HG03565 (cell line): ENCODE results near the gene KIF1A.

ENCODE experiments used
- ATAC-seq: cut with Tn5 transposase; IDR thresholded peaks from one replicate; pipeline ENCODE4 v1.9.1; 2021; ENCODE audit warnings: mild to moderate bottlenecking, moderate library complexity; ENCODE audit not compliant: unreplicated experiment

Gene KIF1A

DNA sequence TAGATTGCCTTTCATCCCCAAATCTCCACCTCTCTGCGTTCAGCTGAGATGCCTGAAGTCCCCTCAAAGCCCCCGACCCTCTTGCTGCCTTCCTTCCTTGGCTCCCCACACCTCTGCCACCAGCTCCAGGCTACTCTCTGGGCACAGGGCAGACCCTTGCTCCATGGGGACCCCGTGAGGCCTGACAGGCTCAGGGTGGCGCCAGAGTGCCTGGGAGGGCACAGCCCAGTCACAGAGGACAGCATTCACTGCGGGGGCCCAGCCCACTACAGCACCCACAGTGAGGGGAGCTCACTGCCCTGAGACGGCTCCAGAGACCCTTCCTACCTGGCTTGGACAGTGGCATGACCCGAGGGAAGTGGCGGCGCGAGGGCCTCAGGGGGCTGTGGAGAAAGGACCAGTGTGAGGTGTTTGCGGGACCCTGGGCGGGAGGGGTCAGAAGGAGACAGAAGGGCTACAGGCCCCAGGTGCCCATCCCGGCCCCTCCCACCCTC lies 77.4 kb downstream of the KIF1A start:
- no peak for ATAC-seq

DNA sequence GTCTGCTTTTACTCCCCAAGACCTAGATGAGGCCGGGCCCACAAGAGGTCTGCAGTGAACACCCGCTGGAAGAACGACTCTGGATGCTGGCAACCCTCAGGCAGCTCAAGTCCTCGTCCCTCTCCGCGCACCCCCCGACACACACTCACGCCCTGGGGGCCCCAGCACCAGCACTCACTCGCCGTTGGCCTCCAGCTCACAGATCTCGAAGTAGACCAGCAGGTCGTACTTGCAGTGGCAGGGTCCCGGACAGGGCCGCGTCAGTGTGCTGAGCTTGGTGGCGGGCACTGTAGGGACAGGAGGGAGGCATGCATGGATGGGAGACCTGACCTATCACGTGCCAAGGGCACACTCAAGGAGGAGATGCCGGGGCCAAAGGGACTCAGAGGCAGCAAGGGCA lies 78.9 kb downstream of the KIF1A start:
- ATAC-seq: no peak

DNA sequence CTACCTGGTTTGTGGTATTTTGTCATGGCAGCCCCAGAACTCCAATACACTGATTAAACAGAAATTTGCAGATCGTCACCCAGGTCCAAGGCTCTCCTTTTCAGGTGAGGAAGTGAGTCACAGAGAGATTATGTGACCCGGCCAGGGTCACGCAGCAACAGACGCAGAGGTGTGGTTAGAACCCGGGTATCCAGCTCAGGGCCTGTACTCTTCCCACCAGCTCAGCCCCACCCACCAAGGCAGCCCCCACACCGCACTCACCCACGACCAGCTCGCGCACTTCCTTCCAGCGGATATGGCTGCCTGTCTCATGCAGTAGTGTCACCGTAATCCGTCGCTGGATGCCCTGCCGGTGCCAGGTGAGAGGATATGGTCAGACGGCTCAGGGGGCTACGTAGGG lies 80.2 kb downstream of the KIF1A start:
- no peak for ATAC-seq

DNA sequence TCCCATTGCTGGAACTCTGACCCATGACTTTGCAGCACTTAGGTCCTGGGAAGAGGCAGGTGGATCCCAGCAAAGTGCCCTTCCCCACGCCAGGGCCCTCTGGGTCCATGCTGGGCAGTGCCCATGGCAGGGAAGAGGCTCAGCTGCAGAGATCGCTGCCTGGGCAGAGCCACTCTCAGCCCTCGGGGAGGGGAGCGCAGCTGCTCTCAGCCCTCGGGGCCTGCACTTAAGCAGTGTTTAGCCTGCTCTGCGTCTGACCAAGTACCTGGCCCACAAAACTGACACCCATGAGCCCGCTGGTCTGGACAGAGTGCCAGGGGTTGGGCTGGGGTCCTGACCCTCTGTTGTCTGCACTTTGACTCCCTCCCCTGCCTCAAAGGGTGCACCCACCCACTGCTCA lies 82.1 kb downstream of the KIF1A start:
- no peak for ATAC-seq

DNA sequence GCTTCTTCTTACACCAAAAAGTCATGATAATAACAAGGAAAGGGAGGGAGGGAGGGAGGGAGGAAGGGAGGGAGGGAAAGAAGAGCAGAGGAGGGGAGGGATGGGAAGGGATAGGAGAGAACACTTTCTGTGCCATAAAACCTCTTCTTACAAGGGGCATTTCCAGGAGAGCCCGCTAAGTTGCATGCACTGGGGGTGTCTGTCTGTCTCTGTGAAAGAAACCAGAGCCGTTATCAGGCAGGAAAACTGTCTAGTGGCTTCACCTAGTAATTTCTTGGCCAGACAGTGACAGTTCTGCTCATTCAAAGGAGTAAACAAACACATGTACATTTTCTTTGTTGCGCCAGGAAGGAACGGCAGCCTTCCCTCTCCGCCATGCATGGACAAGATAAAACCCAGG lies 82.5 kb downstream of the KIF1A start:
- no peak for ATAC-seq

DNA sequence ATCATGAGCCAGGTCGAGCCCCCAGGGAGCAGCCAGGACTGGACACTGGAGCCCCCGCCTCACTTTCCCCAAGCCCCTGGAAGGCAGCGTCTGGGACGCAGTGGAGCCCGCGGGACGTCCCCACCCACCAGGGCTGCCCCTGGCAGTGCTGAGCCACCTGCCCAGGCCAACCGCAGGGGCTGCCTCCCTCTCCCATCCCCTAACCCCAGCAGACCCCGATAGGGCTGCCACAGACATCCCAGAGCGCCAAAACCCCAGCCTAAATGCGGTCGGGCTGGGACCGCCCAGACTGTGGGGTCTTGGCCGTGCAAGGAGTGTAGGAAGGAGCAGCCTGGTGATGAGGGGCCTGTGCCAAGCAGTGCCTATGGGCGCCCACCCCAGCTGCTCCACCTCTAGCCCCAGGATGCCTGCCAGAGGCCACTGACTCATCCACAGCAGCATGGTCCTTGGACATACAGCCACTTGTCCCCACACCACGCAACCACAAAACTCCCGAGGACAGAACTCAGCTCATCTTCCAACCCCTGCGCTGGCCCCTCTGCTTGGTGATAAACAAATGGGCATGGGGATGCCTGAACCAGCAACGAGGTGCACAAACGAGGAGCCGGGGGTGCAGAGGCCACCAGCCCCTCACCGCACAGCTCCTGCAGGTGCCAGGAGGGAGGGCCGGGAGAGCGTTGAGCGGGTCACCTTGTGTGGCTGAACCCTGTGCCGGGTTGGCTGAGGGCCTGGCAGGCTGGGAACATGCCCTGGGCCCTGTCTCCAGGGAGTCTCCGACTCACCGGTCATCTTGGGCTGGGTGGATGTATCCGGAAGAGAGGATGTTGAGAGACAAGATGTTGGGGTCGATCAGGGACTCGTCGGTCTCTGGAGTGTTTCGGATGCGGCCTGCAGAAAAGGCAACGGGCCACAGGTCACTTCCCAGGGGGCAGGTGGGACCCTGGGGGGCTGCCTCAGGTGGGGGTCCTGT lies 83.5 kb downstream of the KIF1A start:
- ATAC-seq: no peak

DNA sequence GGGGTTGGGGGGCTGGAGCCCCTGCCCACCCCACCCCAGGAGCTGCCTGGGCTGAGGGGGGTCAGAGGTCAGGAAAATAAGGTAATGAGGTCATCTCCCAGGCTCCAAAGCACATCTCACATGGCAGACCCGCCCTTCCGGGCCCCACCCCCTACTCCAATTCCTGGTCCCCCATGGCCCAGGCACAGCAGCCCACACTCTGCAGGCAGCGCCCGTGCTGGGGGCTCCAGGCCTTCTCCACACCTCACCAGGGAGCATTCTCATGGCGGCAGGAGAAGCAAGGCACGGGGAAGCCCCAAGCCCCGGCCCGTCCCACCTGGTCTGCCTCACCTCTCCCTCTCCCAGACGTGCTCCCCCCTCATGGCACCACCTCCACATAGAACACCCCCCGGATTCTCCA lies 84.5 kb downstream of the KIF1A start:
- no peak for ATAC-seq

DNA sequence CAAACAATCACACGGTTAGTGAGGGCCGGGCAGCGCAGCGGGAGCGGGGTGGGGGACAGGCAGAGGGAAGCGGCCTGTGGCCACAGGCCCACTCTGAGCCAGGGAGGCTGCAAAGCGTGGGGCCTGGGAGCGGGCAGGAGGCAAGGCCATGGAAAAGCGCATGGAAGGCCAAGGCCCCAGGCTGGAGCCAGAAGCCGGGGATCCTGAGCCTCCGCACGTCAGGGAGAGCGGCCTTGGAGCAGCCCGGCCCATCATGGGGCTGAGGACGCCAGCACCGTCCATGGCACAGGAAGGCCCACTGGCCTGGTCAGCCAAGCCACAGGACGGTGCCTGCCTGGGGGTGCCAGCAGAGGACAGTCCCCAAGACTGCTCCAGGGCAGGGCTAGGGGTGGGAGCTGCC lies 85.3 kb downstream of the KIF1A start:
- ATAC-seq: no peak

DNA sequence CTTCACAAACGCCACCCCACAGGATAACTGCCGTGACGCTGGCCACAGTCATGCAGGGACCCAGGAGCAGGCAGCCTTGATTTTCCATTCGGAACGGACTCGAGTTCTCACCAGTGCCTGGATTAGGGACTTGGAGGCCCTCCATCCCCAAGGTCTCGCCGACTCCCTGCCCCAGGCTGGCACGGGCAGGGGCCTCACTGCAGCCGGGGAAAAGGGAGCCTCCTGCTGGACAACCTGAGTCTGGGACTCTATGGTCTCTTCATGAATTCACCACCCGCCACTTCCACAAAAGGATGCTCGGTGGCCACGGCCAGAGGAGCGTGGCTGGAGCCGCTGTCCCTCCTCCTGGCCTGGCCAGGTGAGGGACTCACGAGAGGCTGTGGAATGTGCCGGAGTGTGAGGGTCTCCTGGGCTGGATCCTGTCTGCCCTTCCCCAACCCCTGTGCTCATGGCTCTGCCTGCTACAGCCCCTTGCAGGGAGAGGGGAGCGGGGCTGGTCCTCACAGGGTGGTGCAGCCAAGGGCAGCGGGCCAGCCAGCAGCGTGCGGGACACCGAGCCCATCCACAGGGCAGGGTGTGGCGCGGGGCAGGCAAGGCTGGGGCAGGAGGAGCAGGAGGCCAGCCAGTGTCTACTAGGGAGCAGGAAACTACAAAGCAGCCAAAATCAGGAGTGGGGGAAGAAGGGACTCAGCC lies 86.1 kb downstream of the KIF1A start:
- no peak for ATAC-seq

DNA sequence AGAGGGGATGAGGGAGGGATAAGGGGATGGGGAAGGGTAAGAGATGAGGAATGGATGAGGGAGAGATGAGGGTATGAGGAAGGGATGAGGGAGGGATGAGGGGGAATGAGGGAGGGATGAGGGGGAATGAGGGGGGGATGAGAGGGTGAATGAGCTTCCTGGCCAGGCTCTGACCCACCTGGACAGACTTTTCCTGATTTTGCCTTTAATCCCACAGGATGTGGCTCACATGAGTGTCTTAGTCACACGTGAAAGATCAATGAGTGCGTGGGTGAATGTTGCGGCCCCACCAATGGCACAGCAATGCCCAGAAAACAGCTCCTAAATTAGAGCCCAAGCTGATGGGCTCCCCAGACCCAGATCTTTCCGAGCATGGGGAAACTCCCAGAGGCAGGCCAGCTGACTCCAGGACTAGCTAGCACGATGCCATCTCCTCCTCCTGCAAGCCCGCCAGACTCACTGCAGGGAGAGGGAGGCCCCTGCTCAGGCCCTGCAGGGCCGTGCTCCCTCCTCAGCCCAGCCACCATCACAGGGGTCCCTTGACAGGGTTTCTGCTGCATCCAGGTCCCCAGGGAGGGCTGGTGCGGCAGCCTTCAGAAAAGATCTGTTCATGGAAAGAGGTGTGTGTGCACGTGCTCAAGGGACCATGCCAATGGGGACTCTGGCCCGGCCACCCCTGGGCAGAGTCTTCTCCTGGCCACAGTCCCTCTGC lies 87.0 kb downstream of the KIF1A start:
- ATAC-seq: no peak

DNA sequence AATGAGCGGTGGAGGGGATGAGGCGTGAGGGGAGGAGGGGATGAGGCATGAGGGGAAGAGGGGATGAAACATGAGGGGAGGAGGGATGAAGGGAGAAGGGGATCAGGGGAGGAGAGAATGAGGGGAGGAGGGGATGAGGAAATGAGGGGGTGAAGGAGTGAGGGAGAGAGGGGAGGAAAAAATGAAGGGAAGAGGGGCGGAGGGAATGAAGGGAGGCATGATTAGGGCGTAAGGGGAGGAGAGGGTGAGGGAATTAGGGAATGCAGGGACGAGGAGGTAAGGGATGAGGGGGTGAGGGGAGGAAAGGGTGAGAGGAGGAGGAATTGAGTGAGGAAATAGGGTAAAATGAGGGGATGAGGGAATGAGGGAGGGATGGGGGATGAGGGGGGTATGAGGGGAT lies 87.8 kb downstream of the KIF1A start:
- no peak for ATAC-seq

DNA sequence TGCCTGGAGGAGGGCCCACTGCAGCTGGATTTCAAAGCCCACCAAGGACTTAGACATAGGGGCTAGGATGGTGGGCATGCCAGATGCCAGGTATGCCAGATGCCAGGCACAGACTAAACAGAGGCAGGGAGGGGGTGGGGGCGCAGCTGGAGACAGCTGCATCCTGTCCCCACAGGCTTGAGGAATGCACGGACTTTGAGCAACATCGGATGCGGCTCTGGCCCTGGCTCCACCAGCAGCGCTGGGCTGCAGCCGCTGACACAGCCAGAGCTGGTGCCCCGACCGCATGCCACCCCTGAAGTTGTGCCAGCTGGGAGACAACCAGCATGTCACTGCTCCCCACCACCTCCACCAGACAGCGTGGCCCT lies 88.9 kb downstream of the KIF1A start:
- no peak for ATAC-seq

DNA sequence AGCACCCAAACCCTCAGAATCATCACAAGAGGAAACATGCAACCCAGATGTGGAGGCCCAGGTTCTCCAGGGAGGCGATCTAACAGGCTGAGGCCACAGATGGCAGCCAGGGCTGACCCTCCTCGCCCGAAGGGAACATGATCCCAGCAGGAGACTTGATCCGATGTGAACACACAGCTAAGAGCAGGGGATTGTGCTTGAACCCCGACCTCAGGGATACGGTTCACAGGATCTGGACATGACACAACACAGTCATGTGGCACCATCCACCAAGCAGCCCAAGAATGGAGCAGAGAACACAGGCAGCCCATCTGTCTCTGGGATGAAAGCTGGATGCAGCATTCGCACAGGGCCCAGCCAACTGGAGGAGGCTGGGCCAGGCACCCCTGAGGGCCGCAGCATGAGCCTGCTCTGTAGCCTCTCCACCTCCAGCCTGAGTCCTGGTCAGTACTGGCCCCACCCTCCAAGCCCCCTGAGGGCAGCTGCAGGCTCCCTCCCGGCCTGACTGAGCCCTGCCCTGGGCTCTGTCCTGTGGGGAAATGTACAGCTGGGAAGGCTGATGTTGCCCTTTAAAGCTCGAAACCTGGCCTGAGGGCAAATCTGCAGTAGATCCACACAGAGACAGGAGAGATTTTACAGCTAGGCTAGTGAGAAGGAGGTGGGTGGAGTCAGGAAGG lies 89.4 kb downstream of the KIF1A start:
- no peak for ATAC-seq

DNA sequence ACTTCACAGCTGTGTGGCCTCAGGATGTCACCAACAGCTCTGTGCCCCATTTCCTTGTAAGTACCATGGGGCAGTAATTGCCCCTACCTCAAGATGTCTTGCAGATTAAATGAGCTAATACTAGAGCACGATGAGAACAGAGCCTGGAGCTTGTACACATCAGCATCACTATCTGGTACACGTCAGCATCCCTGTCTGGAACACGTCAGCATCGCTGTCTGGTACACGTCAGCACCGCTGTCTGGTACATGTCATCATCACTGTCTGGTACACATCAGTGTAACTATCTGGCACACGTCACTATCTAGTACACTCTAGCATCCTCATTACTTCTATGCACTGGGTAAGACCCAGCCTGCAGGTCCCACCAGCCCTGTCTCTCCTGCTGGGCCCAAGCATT lies 91.2 kb downstream of the KIF1A start:
- no peak for ATAC-seq

DNA sequence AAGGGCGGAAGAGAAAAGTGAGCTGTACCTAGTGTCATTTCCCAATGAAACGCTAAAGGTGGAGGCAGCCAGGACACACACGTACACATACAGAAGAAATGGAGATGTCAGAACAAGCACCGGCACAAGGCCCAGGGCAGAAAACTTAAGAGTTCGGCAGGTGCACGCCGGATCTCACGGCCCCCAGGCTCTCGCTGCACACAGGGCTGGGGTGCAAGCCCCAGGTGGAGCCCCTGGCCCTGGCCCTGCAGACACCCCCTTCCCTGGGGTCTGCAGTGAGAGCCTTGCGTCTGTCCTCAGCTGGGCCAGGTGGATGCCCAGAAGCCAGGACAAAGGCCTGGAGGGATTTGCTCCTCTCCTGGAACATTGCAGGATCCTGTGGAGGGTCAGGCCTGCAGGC lies 91.7 kb downstream of the KIF1A start:
- no peak for ATAC-seq

DNA sequence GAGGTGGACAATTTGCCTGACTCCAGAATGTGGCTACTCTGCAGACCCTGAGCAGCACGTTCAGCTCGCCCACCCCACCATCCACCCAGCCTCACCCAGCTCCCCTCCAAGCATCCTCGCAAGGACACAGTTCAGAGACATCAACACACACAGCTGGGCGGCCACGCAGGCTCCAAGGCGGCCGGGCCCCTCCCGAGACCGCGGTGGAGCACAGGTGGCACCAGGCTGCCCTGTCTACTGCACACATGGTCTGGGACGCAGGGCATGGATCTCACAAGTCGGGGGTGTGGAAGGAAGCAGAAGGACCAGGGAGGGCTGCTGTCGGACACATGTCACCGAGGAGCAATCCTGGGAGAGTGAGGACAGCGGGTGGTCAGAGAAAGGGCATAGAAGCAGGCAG lies 92.1 kb downstream of the KIF1A start:
- ATAC-seq: no peak

DNA sequence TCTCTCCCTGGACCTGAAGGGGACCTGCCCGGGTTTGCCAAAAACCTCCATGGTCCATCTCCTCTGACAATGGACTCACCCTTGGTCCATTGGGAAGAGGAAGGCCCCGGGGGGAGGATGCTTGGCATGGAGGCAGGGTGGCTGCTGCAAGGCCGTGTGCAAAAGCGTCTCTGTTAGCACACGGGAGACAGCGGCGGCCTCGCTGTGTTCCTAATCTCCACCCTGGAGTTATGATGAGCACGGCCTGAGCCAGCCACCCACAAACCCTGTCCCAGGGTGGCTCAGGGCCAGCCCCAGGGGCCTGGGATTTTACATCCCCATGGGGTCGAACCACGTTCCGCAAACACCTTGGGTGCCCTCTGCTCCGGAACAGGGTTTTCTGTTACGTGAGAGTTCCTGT lies 92.6 kb downstream of the KIF1A start:
- no peak for ATAC-seq

DNA sequence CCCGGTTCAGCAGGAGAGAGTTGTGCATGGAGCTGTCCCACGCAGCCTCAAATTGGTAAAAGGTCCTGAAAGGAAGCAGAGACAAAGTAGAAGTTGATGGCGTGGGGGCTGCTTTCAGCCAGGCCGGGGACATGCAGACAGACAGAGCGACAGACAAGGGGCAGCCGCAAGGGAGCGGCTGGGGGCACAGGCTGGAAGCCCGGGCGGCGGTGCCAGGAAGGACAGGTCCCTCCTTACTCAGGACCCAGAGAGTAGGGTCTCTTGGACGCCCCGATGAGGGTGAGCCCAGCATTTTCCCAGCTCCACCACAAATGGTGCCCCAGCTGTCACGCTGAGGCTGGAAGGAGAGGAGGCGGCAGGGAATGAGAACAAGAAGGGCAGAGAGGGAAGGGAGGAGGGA lies 93.1 kb downstream of the KIF1A start:
- ATAC-seq: no peak

DNA sequence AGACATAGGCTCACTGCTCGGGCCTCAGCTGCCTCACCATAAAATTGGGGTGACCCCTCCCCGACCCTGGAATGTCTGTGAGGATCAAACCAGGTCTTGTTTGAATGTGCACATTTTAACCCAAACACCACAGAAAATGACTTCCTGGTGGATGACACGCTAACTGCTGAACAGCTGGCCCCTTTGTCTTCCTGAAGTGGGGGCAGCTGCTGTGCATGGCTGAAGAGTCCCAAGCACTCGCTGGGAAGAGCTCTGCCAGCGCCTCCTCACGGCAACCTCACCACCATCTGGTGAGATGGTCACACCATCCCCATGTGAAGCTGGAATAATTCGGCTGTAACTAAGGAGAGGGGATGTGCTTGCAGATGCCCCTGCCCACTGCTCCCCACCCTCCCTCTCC lies 94.3 kb downstream of the KIF1A start:
- ATAC-seq: no peak

DNA sequence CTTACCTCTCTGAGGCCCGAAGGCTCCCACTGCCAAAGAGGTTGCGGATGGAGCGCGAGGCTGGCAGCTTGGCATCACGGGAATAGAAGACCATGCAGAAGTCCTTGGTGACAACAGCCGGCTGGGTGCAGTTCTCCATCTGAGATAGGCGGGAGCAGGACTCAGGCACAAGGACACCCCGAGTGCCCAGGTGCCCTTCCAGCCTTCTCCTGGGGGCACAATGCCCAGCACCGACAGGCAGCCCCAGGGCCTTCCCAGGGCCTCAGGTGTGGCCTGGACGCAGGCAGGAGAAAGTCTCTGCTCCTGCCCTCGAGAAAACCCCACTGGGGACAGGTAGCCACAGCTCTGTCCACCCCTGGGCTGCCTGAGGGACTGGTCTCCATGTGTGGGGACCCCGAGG lies 94.8 kb downstream of the KIF1A start:
- ATAC-seq: no peak

DNA sequence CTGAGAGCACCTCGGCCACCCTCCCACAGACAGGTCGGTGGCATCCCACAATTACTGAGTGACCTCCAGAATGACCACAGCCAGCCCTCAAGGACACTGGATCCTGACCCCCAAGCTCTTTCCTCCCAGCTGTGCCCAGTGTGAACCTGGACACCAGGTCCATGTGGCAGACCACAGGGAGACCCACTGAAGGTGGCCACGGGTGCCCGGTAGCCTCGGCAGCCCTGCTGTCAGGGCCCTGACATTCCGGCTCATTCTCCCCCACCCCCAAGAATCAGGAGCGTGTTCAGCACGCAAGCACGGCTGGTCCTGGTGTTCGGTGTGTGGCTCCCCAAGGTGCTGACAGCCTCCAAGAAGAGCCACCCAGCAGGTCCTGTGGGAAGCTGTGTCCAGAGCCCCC lies 95.6 kb downstream of the KIF1A start:
- ATAC-seq: no peak
